PFSK-1 (cell line): ENCODE data around the gene PRICKLE4. TPM values are rescaled to one million over a fixed set of nuclear protein-coding genes. Genes with fewer than 3 reads are reported as not detected.

ENCODE experiments used
- FOXP2 ChIP-seq: optimal IDR thresholded peaks from 2 replicates; pipeline ENCODE3; 2011; ENCODE audit warnings: borderline replicate concordance, control low read depth, inconsistent platforms; ENCODE audit not compliant: insufficient read depth; ENCODE audit errors: extremely low read length, extremely low read depth
- POLR2AphosphoS5 ChIP-seq: IDR thresholded peaks from 2 replicates; pipeline ENCODE4 v1.6.1; 2012; ENCODE audit warnings: low read depth, mild to moderate bottlenecking, control low read depth, low read length, moderate library complexity
- REST ChIP-seq, 2 experiments: IDR thresholded peaks; 2 replicates each; pipeline versions ENCODE4 v1.6.1 to v1.8.0; 2011 to 2012; ENCODE audit warnings: low read depth in 2 of 2, low read length in 2 of 2, control low read depth in 1 of 2, inconsistent platforms in 1 of 2, mild to moderate bottlenecking in 1 of 2, moderate library complexity in 1 of 2; ENCODE audit not compliant: insufficient read depth in 1 of 2
- SIN3A ChIP-seq: IDR thresholded peaks from 2 replicates; pipeline ENCODE4 v1.6.1; 2012; ENCODE audit warnings: mild to moderate bottlenecking, low read length, moderate library complexity, borderline replicate concordance; ENCODE audit not compliant: insufficient read depth
- TAF1 ChIP-seq: IDR thresholded peaks from 2 replicates; pipeline ENCODE4 v1.6.1; 2012; ENCODE audit warnings: low read length, control low read depth, borderline replicate concordance; ENCODE audit not compliant: insufficient read depth
- polyA plus RNA-seq: library from polyadenylated mRNA; unstranded; fragments of >200 nt; gene quantifications from one replicate; pipeline ENCODE4 v1.2.1, GENCODE V29; 2012; ENCODE audit warnings: low read depth, missing spikeins; ENCODE audit not compliant: insufficient read length

PRICKLE4 gene
- 0.93 TPM for polyA plus RNA-seq

- TF ChIP-seq SIN3A (no peak), FOXP2 (no peak), POLR2AphosphoS5 (no peak), REST (IDR thresholded peaks at IDR 0.05; ENCODE audit: insufficient read depth in 1 of 2, low read depth in 2 of 2, low read length in 2 of 2) (no peak), TAF1 (no peak)
These were observed at the start of gene PRICKLE4 for GRCh38 chr6:41780551-41781365. Gene PRICKLE4 (plus strand): TSS chr6:41780782. CDS start chr6:41783474, 2,692 bp downstream.

GRCh38 chr6:41731561-41732086 is 49.0 kb upstream of the PRICKLE4 start:
- no peak for TF ChIP-seq FOXP2
- no peak for TF ChIP-seq REST (IDR thresholded peaks at IDR 0.05; ENCODE audit: insufficient read depth in 1 of 2, low read depth in 2 of 2, low read length in 2 of 2)
- no peak for TF ChIP-seq SIN3A
- TF ChIP-seq TAF1 = no peak
- no peak for TF ChIP-seq POLR2AphosphoS5

GRCh38 chr6:41732149-41732548 is 48.4 kb upstream of the PRICKLE4 start:
- TF ChIP-seq POLR2AphosphoS5 = no peak
- TF ChIP-seq REST (IDR thresholded peaks at IDR 0.05; ENCODE audit: insufficient read depth in 1 of 2, low read depth in 2 of 2, low read length in 2 of 2) = no peak

GRCh38 chr6:41732591-41733359 is 47.8 kb upstream of the PRICKLE4 start:
- no peak for TF ChIP-seq POLR2AphosphoS5

GRCh38 chr6:41733360-41733706 is 47.2 kb upstream of the PRICKLE4 start:
- TF ChIP-seq FOXP2 (no peak), POLR2AphosphoS5 (no peak)
